ENCODE measurements around the gene PRDM12.

DNA sequence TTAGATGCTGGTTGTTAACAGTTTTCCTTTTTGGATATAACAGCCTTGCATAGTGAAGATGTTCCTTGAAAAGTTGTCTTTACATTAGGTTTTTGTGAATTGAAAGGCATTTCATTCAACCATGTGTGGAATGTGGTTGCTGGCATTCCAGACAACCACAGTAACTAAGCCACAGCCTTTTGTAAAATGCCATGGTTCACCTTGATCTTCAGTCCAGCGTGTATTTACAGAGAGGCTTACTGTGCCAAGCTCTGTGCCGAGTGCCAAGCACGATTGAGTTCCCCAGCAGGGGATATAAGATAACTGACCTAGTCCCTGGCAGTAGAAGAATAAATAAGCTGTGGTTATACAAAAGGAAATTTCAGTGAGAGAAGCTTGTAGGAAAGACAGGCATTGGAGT lies 34.1 kb downstream of the PRDM12 start:
- TF ChIP-seq, protein P1, sequence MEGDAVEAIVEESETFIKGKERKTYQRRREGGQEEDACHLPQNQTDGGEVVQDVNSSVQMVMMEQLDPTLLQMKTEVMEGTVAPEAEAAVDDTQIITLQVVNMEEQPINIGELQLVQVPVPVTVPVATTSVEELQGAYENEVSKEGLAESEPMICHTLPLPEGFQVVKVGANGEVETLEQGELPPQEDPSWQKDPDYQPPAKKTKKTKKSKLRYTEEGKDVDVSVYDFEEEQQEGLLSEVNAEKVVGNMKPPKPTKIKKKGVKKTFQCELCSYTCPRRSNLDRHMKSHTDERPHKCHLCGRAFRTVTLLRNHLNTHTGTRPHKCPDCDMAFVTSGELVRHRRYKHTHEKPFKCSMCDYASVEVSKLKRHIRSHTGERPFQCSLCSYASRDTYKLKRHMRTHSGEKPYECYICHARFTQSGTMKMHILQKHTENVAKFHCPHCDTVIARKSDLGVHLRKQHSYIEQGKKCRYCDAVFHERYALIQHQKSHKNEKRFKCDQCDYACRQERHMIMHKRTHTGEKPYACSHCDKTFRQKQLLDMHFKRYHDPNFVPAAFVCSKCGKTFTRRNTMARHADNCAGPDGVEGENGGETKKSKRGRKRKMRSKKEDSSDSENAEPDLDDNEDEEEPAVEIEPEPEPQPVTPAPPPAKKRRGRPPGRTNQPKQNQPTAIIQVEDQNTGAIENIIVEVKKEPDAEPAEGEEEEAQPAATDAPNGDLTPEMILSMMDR (IDR thresholded peaks at IDR 0.05), result no peak
- TF ChIP-seq POLR2AphosphoS5 (IDR thresholded peaks at IDR 0.05; ENCODE audit: insufficient read depth in 1 of 2, low read depth in 1 of 2), result no peak

Data from vagina (tissue), 2 donors.